GM18858 (cell line): ENCODE results near the gene CD38.
"Not testable (repeated sequence)": the region's sequence is repeated elsewhere in the genome, so short reads cannot be mapped to it uniquely, and the experiment has no call there.

Experiments
- ATAC-seq: cut with Tn5 transposase; IDR thresholded peaks from one replicate; pipeline ENCODE4 v1.9.1; 2021; ENCODE audit not compliant: unreplicated experiment

The CD38 gene

DNA sequence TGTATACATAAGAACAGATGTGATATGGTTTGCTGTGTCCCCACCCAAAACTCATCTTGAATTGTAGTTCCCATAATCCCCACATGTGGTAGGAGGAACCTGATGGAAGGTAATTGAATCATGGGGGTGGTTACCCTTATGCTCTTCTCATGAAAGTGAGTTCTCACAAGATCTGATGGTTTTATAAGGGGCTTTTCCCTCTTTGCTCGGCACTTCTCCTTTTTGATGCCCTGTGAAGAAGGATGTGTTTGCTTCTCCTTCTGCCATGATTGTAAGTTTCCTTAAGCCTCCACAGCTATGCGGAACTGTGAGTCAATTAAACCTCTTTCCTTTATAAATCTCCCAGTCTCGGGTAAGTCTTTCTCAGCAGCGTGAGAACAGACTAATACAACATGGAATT is 83.1 kb downstream of the CD38 start:
- not testable (repeated sequence) for ATAC-seq

DNA sequence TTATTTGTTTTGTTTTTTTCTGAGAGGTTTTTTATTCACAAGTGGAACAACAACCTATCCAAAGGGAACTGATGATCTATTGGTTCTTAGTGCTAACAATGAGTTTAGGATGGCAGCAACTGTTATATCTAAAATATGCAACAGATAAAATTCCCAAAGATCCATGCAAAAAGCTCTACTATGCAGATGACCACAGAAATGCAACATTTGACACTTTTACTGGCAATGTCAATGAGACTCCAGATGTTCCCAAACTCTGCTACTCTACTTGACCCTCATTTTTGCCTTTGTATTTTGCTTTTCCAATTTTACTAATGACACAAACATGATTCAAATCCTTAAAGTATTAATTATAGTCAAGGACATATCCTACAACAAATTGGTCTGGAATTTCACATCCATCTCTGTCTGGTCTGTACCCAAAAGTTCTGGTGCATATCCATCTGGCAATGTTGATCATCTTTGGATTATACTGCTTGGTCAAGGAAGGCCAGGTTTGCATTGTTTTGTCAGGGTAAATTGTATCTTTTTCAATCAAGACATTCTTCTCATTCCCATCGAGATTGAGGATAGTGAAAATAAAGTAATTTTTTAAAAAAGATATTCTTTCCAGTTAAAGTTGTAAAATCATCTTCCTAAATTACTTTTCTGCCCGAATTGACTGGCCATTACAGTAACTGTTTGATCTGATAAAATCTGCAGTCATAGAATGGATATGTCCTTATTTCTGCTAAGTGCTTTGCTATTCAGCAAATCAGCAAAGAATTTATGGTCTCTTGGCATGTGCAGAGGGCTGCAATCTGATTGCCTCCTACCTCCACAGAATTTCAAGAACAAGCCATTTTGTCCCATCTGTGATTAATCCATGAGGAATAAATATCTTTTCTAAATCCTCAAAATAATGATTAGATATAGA is 86.8 kb downstream of the CD38 start:
- ATAC-seq = no peak

DNA sequence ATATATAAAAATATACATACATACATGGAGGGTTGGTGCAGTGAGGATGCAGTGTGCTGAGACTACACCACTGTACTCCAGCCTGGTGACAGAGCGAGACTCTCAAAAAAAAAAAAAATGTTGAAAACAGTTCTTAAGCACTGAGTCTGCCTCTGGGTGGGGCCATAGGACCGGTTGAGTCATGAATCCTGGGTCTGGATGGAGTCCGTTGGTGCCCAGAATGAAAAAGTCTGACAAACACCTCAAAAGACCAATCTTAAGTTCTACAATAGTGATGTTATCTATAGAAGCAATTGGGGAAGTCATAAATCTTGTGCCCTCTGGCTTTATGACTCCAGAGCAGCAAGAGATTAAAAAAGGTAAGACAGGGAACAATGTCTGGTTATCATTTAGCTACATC is 90.0 kb downstream of the CD38 start:
- ATAC-seq = no peak

- no peak for ATAC-seq
Observed at GRCh38 chr4:15868826-15869413, 90.8 kb downstream of the CD38 start.

GRCh38 chr4:15870079-15870478 is 92.0 kb downstream of the CD38 start:
- ATAC-seq = no peak

GRCh38 chr4:15870921-15871664 is 93.0 kb downstream of the CD38 start:
- no peak for ATAC-seq

DNA sequence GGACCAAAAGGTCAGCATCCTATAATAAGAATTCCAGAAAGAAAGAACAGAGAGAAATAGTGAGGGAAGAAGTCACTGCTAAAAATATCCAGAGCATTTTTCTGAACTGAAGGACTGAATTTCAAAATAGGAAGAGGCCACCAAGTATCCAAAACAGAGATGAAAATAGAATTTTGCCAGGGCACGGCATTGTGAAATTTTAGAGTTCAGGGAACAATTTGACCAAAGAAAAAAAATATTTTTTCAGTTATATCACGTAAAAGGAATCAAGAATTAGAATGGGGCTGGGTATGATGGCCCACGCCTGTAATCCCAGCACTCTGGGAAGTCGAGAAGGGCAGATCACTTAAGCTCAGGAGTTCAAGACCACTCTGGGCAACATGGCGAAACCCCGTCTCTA is 95.0 kb downstream of the CD38 start:
- no peak for ATAC-seq

- no peak for ATAC-seq
Observed at GRCh38 chr4:15874671-15875070, 96.5 kb downstream of the CD38 start.

DNA sequence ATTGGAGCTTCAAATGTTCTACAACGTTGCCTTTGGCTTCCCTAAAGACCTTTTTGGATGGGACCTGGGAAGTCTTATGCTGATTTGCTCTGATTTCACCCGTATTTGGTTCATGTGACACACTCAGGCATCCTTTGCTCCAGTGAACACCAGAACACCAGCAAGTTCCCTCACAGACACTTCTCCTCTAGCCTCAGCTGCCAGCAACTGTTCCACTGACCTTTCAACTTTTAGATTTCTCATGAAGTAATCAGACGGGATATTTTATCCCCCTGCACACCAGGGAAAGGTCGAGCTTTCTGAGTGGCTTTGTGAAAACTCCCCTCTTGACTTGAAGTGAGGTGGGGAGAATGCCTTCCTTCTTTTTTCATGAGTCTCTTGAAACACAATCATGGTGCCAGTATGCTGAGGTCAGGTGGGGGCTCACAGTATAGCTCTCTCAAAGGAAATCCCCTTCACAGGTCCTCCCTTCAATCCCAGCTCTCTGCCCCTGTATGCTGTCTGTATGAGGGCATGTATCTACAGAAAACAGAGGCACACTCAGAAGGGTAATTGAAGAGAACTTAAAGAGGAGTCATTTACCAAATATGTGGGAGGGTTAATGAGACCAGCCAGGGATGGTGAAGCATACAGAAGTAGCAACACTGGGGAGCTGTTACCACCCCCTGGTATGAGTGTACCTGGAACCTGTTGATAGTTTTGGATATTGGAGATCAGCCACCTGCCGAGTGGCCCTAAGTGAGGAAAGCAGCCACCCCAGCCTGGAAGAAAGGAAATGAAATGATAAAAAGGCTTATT is 97.7 kb downstream of the CD38 start:
- no peak for ATAC-seq

DNA sequence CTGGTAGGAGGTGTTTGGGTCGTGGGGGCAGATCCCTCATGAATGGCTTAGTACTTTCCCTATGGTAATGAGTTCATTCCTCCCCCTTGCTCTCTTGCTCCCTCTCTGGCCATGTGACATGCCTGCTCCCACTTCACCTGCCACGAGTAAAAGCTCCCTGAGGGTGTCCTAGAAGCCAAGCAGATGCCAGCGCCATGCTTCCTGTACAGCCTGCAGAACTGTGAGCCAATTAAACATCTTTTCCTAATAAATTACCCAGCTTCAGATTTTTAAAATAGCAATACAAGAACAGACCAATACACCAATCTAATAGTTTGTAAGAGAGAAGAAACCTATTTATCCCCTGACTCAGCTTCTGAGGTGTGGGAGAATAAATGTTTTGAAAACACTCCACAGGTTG is 99.9 kb downstream of the CD38 start:
- no peak for ATAC-seq

DNA sequence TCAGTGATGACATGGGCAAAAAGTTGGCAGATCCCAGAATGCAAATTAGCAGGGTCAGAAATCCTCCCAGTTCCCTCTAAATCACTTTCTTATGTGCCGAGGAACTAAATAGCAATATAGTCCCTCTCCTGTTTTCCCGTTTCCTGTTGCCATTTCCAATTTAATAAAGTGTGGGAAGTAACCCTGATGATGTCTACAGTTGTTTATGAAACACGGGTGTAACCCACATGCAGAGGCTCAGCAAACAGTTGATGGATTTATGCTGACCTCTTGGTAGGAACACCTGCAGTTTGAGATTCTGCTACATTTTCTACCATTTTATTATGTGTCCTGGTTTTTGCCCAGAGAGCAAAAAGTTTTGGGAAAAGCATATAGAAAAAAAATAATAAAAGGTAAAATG is 103.7 kb downstream of the CD38 start:
- no peak for ATAC-seq

DNA sequence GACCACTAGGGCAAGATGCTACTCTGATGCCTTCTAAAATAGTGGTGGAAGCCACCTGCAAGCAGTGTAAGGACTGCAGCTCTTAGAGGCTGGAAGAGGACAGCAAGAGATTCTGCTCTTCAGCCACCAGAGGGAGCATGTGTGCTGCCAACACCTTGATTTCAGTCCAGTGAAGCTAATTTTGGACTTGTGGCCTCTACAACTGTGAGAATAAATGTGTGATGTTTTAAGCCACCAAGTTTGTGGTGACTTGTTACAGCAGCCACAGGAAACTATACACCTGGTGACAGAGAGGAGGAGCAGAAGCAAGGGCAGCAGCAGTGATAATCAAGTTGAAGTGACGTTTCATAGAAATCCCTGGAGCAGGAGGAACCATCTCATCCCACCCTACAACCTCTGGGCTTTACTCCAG is 104.6 kb downstream of the CD38 start:
- ATAC-seq = peak; percentile 97

DNA sequence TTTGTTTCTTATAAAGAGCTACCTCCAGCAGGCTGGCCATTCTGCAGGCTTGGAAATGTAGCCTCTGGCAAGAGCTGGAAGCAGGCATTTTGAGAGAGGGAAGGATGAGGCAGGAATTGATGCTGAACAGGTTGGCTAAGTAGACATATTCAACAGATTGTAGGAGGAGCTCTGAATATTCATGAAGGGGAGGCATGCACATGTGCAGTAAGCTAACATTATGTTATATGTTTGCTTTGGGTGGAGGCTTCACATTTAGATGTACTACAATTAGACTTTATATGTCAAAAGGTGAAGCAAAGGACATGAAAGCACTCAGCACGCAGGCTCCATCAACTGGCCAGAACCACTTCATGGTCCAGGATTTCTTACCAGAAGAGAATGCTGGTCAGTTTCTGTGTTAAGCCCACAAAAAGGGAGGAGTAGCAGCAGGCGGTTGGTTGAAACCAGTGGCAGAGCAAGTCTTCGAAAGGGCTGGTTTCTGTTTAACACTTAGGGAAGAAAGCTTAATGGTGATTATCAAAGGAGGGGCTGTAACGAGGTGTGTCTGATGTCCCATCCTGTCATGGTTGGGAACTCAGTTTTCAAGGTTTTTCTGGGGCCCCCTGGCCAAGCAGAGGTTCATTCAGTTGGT is 105.6 kb downstream of the CD38 start:
- ATAC-seq = no peak

DNA sequence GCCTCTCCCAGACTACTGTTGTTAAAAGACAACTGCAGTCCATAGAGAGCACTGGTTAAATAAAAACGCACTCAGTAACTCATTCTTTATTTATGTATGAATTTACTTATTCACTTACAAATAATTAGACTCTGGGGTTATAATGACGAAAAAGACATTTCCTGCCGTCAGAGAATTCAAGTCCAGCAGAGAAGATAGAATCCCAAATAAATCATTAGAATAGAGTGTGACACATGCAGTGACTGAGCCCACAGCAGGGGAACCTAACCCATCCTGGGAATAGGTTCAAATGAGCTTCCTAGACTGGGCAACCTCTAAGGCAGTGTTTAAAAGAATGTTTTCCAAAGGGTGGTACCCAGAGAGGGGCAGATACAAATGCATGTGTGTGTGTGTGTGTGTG is 106.5 kb downstream of the CD38 start:
- ATAC-seq = no peak

DNA sequence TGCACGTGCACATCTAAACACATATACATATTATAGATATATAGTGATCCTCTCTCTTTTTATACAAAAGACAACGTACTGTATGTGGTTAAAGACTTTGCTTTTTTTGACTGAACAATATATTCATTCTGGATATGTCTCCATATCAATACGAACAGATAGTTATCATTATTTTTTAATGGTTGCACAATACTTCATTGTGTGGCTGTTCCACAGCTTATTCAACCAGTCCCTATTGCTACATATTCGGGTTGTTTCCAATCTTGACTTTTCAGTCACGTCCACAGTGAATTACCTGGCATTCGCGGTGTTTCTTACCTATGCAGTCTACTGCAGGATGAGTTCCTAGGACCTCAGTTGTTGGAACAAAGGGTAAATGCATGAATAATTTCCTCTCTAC is 107.3 kb downstream of the CD38 start:
- ATAC-seq = no peak

DNA sequence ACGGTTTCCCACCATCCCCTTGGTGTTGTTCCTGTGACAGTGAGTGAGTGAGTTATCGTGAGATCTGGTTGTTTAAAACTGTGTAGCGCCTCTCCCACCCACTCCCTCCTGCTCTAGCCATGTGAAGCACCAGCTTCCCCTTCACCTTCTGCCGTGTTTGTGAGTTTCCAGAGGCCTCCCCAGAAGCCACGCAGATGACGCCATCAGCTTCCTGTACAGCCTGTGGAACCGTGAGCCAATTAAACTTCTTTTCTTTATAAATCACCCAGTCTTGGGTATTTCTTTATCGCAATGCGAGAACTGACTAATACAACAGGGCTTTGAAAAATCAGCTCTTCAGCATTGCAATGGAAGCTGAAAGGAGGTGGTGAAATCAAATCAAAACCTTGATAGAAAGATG is 110.4 kb downstream of the CD38 start:
- ATAC-seq = no peak

- no peak for ATAC-seq
Observed at GRCh38 chr4:15890246-15890829, 112.2 kb downstream of the CD38 start.

DNA sequence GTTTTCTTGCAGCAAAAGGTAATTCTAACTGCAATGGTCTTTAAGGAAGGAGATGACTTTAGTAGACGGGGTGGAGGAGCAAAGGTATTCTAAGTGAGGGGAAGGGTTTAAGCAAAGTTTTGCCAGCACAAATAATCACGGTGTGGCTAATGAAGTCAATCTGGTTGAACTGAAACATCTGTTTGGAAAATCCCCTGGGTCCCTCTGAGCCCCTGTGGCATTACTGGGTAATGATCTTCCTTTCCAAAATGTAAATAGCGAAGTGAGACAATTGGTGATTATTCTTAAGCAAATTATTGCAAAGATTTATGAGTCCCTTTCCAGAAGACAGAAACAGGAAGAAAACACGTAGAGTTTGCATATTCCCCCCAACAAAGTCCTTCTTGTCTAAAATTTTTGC is 113.2 kb downstream of the CD38 start:
- ATAC-seq = peak; percentile 50

GRCh38 chr4:15893962-15894361 is 115.8 kb downstream of the CD38 start:
- ATAC-seq = no peak

DNA sequence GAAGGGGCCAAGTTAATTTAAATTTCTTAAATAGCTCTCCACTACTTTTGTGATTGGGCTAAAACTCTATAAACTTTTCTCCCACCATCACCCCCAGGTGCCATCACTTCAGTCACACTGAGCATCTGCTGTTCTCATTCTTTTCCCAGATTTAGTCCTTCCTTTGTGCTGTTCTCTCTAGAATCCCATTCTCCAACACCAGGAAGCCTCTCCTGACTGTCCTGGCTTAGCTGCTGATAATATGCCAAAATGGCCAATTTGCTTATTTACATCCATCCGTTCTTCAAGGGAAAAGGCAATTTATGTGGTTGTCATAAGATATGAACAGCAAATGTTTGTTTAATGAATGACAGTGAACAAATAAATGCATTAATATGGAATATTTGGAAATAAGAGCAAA is 116.3 kb downstream of the CD38 start:
- ATAC-seq = no peak
